Measurements from ENCODE around the gene RNASEL. TPM values are rescaled to one million over a fixed set of nuclear protein-coding genes. Genes with fewer than 3 reads are reported as not detected.

The RNASEL gene
- total and polyA plus RNA-seq, 9 of the 15 experiments (the other 6 are each of a cell fraction or from before 2014, with no cell fraction given) = 4.3 to 11.1 (median 7.2) TPM

GRCh38 chr1:182604175-182605164, 15.4 kb upstream of the RNASEL start, which contains the start of gene RGS16 (continued):
- TF ChIP-seq IRF1 (CRISPR knock-in tag; IDR thresholded peaks at IDR 0.05; ENCODE audit: borderline replicate concordance) (peak; percentile 64; the same call in 1 of the 2 replicates), ZNF431 (CRISPR knock-in tag; IDR thresholded peaks at IDR 0.05) (peak; percentile 49; the same call in 1 of the 2 replicates), ETV5 (CRISPR knock-in tag; IDR thresholded peaks at IDR 0.05; ENCODE audit: low read depth) (0 out of 2 replicates have a peak, but pooled peaks have one; percentile 22), TEAD1 (CRISPR knock-in tag; IDR thresholded peaks at IDR 0.05) (0 out of 4 replicates have a peak, but pooled peaks of 1 of the 2 experiments have one; percentile 75), ZNF589 (CRISPR knock-in tag; IDR thresholded peaks at IDR 0.05; ENCODE audit: low read depth) (0 out of 2 replicates have a peak, but pooled peaks have one; percentile 48), NFYB (IDR thresholded peaks at IDR 0.05; ENCODE audit: extremely low read depth, insufficient read length) (peak; percentile 64), GTF2B (IDR thresholded peaks at IDR 0.05; ENCODE audit: extremely low read depth, insufficient read length) (no peak), THAP7 (CRISPR knock-in tag; IDR thresholded peaks at IDR 0.05) (no peak), BCOR (IDR thresholded peaks at IDR 0.05) (peak; percentile 51; the same call in 1 of the 2 replicates), EGR1 (conservative IDR thresholded peaks at IDR 0.05) (peak; percentile 66), CREB3L1 (IDR thresholded peaks at IDR 0.05; ENCODE audit: borderline replicate concordance, low read depth) (0 out of 2 replicates have a peak, but pooled peaks have one; percentile 37), ZKSCAN1 (IDR thresholded peaks at IDR 0.05; ENCODE audit: low read depth, low read length) (peak; percentile 89), FOXP4 (CRISPR knock-in tag; IDR thresholded peaks at IDR 0.05; ENCODE audit: borderline replicate concordance) (peak; percentile 85), MAZ (CRISPR knock-in tag; conservative IDR thresholded peaks at IDR 0.05 in 1 of 2, IDR thresholded peaks at IDR 0.05 in 1 of 2) (peak; percentile 50 to 84), MIER1 (IDR thresholded peaks at IDR 0.05; ENCODE audit: low read depth) (no peak), CTBP1 (IDR thresholded peaks at IDR 0.05; ENCODE audit: borderline replicate concordance) (peak; percentile 35; the same call in 1 of the 2 replicates), STAG1 (CRISPR knock-in tag; IDR thresholded peaks at IDR 0.05; ENCODE audit: borderline replicate concordance) (no peak), RNF2 (IDR thresholded peaks at IDR 0.05) (peak; percentile 47; the same call in 1 of the 2 replicates), CREB1 (IDR thresholded peaks at IDR 0.05) (no peak), CREB1 (CRISPR knock-in tag; IDR thresholded peaks at IDR 0.05) (0 out of 2 replicates have a peak, but pooled peaks have one; percentile 58), ZBTB17 (CRISPR knock-in tag; IDR thresholded peaks at IDR 0.05) (0 out of 2 replicates have a peak, but pooled peaks have one; percentile 14)

Data from K562 (cell line).